Fibroblast of the aortic adventitia (primary cell): ENCODE results near the gene ARMC7. TPM values are rescaled to one million over a fixed set of nuclear protein-coding genes. Genes with fewer than 3 reads are reported as not detected.
A peak's percentile ranks its signal among the peaks of the same experiment; 100 is the strongest.
"Not testable (repeated sequence)": the region's sequence is repeated elsewhere in the genome, so short reads cannot be mapped to it uniquely, and the experiment has no call there.

Source experiments
- DNase-seq: peaks from one replicate; pipeline ENCODE4 v3.0.0-alpha.2; 2010; ENCODE audit warnings: low read depth
- H3K4me3 ChIP-seq: 2 replicates; pipeline ENCODE4 v1.5.1; 2011; ENCODE audit warnings: low read depth, mild to moderate bottlenecking, control low read depth, low read length, moderate library complexity
- total RNA-seq: library from RNA; depleted of rRNA; stranded (reverse); fragments of >200 nt; gene quantifications from 2 replicates; pipeline ENCODE4 v1.2.3, GENCODE V29; 2012; ENCODE audit warnings: low replicate concordance
- TF ChIP-seq, protein P1 (sequence below): IDR thresholded peaks from 2 replicates; pipeline ENCODE4 v1.5.1; 2011; ENCODE audit warnings: mild to moderate bottlenecking, low read length, control low read depth, inconsistent platforms; ENCODE audit not compliant: insufficient read depth

The ARMC7 gene
- total RNA-seq, 1 donor, result 3.4 TPM

DNA sequence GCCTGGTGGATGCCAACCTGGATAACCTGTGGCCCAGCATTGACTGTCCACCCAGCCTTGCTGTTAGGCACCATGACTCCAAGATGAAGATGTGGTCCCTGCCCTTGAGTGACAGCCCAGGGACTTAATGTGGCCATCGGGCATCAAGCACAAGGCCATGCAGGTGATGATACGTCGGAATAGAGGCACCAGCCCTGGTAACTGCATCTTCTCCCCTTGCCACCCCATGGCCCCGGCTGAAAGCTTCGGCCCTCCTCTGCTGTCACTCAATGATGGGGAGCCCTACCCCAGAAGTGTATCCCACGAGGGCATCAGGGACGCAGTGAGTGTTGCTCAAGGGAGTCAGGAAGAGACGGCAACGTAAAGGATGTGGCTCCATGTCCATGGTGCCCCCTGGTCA, 19.8 kb downstream of the ARMC7 start:
- DNase-seq, result no peak
- H3K4me3 ChIP-seq, result no peak overlapping the region
- TF ChIP-seq, protein P1, sequence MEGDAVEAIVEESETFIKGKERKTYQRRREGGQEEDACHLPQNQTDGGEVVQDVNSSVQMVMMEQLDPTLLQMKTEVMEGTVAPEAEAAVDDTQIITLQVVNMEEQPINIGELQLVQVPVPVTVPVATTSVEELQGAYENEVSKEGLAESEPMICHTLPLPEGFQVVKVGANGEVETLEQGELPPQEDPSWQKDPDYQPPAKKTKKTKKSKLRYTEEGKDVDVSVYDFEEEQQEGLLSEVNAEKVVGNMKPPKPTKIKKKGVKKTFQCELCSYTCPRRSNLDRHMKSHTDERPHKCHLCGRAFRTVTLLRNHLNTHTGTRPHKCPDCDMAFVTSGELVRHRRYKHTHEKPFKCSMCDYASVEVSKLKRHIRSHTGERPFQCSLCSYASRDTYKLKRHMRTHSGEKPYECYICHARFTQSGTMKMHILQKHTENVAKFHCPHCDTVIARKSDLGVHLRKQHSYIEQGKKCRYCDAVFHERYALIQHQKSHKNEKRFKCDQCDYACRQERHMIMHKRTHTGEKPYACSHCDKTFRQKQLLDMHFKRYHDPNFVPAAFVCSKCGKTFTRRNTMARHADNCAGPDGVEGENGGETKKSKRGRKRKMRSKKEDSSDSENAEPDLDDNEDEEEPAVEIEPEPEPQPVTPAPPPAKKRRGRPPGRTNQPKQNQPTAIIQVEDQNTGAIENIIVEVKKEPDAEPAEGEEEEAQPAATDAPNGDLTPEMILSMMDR, result no peak

DNA sequence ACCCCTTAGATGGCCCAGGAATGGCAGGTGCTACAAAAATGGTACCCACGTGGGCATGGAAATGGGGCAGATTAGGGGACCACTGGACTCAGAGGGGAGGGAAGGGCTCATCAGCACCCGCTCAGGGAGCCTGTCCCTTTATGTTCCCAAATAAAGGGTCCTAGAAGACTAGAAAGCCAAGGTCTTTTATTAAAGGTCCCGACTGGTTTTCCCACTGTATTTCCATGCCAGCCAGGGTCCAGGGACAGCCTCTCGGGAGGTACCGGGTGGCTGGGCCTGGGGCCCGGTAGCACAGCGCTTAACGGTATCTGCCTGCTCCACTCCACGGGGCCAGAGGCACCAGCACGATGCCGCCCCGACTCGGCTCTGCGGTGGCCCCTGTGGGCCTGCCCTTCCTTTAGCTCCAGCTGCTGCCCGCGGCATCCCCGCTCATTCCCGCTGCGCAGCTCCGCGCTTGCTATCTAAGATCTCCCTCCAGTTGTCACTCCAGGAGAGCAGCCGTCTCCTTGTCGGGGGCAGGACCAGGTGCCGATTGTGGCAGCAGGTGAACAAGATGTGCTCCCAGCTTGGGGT, 20.4 kb downstream of the ARMC7 start:
- H3K4me3 ChIP-seq, result peak overlapping the region; percentile 74
- TF ChIP-seq, protein P1, result no peak
- DNase-seq, result no peak

DNA sequence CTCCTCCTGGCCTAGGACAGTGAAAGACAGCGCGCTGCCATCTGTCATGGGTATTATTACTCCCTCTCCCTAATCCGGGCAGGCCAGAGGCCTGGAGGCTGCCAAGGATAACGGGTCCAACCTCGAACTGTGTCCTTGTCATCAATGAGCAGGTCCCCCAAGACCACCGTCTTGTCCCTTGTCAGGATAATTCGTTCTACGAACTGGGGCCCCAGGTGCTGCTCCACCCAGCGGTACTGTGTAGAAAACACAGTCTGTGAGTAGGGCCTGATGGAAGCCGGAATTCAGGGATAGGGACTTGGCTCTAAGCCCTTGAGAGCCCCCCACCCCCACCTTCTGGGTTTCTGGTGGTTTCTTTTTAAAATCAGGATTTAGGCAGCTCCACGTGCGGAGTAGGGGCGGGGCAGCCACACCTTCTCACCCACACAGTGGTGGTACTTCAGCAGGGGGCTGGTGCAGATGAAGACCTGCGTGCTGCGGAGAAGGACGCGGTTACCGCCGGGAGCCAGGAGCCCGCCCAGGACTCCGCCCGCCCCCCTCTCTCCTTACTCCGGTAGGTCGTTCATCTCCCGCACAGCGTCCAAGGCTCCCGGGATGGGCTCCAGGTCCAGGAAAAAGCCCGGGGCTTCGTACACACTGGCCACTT, 21.0 kb downstream of the ARMC7 start:
- DNase-seq, result peak; percentile 49
- TF ChIP-seq, protein P1, result peak; percentile 60
- H3K4me3 ChIP-seq, result peak overlapping the region; percentile 74

DNA sequence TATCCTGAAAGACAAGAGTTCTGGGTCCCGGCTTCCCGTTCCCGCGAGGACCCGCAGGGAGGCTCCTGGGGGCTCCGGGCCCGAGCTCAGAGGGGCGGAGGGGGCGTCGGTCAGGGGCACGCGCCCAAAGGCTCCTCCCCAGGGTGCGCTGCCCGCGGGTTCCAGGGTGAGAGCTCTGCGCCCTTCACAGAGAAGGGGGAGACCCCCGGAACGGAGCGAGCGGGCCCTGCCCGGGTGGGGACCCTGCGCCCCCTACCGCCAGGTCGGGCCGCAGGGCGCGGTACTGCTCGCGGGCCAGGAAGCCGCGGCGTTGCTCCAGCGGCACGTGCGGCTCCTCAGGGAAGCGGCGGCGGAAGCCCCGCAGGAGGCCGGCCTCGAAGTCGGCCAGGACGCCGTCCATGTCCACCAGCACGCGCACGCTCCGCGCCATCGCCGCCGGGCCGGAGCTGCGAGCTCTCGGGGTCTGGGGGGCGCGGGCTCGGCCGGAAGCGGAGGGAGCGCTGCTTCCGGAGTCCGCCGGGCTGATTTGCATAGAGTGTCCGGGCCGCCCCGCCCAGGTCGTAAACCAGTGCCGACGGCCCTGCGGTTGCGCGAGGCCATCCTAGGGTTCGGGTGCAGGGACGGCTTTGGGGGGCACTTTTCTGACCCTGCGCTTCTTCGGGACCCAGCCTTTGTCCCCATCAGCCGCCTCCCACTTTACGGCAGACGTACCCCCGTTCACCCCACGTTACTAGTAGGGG, 21.7 kb downstream of the ARMC7 start, which contains the start of gene NT5C:
Gene NT5C, minus strand, starts transcription at position 465 of the 740 bp plus-strand sequence. Its CDS starts 35 bp downstream, at position 430.
- peak within 1 kb of the TSS; percentile 74 for H3K4me3 ChIP-seq
- peak; percentile 64 for DNase-seq
- TF ChIP-seq, protein P1, result peak; percentile 53

DNA sequence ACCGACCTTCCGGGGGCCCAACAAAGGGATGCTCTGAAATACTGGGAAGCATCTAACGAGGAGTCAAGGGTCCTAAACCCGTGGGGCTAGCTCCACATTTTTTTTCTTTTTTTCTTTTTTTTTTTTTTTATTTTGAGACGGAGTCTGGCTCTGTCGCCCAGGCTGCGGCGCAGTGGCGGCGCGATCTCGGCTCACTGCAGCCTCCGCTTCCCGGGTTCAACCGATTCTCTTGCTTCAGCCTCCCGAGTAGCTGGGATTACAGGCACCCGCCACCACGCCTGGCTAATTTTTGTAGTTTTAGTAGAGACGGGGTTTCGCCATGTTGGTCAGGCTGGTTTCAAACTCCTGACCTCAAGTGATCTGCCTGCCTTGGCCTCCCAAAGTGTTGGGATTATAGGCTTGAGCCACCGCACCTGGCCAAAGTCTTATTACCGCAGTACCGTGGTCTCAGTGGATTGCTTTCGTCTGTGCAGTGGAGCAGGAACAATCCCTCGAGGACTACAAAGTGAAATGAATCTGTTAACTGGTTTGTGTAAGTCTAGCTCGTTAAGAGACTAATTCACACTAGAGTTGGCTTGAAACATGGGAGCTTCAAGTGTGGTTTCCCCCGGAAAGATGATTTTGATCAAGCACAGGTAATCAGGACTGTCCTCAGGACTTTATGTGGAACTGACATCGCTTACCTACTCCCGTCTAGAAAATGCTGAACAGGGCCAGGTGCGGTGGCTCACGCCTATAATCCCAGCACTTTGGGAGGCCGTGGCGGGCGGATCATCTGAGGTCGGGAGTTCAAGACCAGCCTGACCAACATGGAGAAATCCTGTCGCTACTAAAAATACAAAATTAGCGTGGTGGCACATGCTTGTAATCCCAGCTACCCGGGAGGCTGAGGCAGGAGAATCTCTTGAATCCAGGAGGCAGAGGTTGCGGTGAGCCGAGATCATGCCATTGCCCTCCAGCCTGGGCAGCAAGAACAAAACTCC, 22.5 kb downstream of the ARMC7 start:
- peak overlapping the region; percentile 74 for H3K4me3 ChIP-seq
- not testable (repeated sequence) for DNase-seq

DNA sequence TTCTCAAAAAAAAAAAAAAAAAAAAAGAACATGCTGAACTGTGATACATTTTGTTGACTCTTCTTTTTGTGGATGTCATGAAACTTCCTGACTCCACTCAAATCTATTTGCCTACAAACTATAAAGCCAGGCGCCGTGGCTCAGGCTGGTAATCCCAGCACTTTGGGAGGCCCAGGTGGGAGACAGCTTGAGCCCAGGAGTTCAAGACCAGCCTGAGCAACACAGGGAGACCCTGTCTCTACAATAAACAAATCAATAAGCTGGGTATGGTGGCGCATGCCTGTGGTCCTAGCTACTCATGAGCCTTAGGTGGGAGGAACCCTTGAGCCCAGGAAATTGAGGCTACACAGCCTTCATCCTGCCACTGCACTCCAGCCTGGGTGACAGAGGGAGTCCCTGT, 23.2 kb downstream of the ARMC7 start:
- TF ChIP-seq, protein P1, result no peak
- H3K4me3 ChIP-seq, result no peak overlapping the region
- no peak for DNase-seq

DNA sequence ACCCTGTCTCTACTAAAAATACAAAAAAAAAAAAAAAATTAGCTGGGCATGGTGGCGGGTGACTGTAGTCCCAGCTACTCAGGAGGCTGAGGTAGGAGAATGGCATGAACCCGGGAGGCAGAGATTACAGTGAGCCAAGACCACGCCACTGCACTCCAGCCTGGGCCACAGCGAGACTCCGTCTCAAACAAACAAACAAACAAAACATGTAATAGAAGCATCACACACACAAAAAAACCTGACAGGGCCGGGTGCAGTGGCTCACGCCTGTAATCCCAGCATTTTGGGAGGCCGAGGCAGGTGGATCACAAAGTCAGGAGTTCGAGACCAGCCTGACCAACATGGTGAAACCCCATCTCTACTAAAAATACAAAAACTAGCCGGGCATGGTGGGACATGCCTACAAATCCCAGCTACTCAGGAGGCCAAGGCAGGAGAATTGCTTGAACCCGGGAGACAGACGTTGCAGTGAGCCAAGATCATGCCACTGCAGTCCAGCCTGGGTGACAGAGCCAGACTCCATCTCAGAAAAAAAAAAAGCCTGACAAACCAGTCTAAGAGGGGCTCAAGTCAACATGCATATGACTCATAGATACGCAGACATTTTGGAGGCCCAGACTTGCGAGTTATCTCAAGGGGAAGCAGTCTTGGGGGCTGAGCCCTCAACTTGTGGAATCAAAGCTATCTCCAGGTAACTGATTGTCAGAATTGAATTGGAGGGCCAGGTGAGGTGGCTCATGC, 24.0 kb downstream of the ARMC7 start:
- H3K4me3 ChIP-seq, DNase-seq: not testable (repeated sequence)
